ENCODE measurements around the gene NT5DC3. TPM values are rescaled to one million over a fixed set of nuclear protein-coding genes. Genes with fewer than 3 reads are reported as not detected.

The NT5DC3 gene
- polyA plus RNA-seq, 6 donors from 2014 or later, result 0.96 to 4.4 (median 1.9) TPM

DNA sequence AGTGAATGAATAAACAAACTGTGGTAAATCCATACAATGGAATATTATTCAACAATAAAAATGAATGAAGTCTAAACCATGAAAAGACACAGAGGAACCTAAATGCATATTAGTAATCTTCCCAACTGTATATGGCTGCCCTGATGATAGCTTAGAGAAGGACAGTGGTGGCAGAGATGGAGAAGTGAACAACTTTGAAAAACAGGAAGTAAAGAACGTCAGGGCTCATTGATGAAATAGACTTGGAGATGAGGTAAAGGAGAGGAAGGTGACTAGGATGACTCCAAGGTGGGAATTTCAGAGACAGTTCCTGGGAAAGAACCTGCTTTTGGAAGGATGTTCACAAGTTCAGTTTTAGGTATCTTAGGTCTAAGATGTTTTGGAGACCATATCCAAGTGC is 36.3 kb upstream of the NT5DC3 start:
- Mint-ChIP-seq H3K27me3 (peaks cover 0 to 13% (median 5%) of the 10 kb centered on the region in 3 donors), H3K9me3 (no peaks in the 10 kb centered on the region), H3K4me1 (peaks cover 13 to 27% (median 25%) of the 10 kb centered on the region in 3 donors), H3K27ac (peak overlapping the region in 1 of 6 donors; percentile 0), H3K36me3 (peaks cover 0 to 5% of the 10 kb centered on the region in 2 donors), H3K4me3 (no peak overlapping the region)
- DNase-seq (no peak), ATAC-seq (ENCODE audit: low read depth in 2 of 2) (peak; percentile 42 to 60)

GRCh38 chr12:103875666-103876065 is 34.6 kb upstream of the NT5DC3 start:
- Mint-ChIP-seq H3K4me1 (peaks cover 4 to 18% (median 16%) of the 10 kb centered on the region in 3 donors), H3K27me3 (peaks cover 0 to 7% (median 0%) of the 10 kb centered on the region in 3 donors), H3K4me3 (no peak overlapping the region), H3K27ac (no peak overlapping the region), H3K36me3 (peaks cover 0 to 5% of the 10 kb centered on the region in 2 donors), H3K9me3 (no peaks in the 10 kb centered on the region)
- ATAC-seq (ENCODE audit: low read depth in 2 of 2) (no peak), DNase-seq (no peak)

GRCh38 chr12:103868215-103868614 is 27.2 kb upstream of the NT5DC3 start:
- Mint-ChIP-seq H3K27me3 (no peaks in the 10 kb centered on the region), H3K27ac (no peak overlapping the region), H3K4me1 (no peaks in the 10 kb centered on the region), H3K36me3 (peaks cover 0 to 5% of the 10 kb centered on the region in 2 donors), H3K4me3 (no peak overlapping the region), H3K9me3 (no peaks in the 10 kb centered on the region)
- ATAC-seq (ENCODE audit: low read depth in 2 of 2), result no peak
- DNase-seq, result no peak

DNA sequence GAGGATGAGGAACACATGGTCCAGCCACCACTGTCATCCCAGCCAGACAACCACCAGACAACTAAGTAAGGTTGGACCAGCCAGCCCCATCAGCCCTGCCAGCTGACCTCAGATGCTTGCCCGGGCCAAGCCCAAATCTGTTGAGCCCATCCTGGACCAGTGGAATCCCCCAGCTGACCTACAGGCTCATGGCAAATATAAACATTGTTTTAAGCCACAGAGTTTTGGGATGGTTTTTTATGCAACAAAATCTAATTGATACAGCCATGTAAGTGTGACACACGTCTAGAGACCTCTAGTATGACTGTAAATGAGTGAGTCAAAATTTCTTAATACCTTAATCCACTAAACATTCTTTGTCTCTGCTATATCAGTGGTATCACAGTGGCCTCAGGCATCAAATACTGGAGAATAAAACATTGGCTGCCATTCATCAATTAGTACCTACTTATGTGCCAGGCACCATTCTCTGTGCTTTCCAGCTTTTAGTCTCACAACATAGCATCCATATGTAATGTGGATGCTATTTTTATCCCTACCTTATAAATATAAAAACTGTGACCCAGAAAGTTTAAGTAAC is 24.2 kb upstream of the NT5DC3 start:
- no peaks in the 10 kb centered on the region for H3K9me3 Mint-ChIP-seq
- H3K4me3 Mint-ChIP-seq, result no peak overlapping the region
- no peak for DNase-seq
- no peaks in the 10 kb centered on the region for H3K27me3 Mint-ChIP-seq
- no peaks in the 10 kb centered on the region for H3K4me1 Mint-ChIP-seq
- no peak overlapping the region for H3K27ac Mint-ChIP-seq
- no peaks in the 10 kb centered on the region for H3K36me3 Mint-ChIP-seq
- ATAC-seq (ENCODE audit: low read depth in 2 of 2), result no peak

GRCh38 chr12:103864710-103865109 is 23.7 kb upstream of the NT5DC3 start:
- Mint-ChIP-seq H3K36me3 (no peaks in the 10 kb centered on the region), H3K4me3 (no peak overlapping the region), H3K27me3 (no peaks in the 10 kb centered on the region), H3K9me3 (no peaks in the 10 kb centered on the region), H3K4me1 (no peaks in the 10 kb centered on the region), H3K27ac (peak overlapping the region in 1 of 6 donors; percentile 70)
- ATAC-seq (ENCODE audit: low read depth in 2 of 2) (no peak), DNase-seq (no peak)

GRCh38 chr12:103858953-103859601 is 18.0 kb upstream of the NT5DC3 start:
- H3K9me3 Mint-ChIP-seq, result no peaks in the 10 kb centered on the region
- ATAC-seq (ENCODE audit: low read depth in 2 of 2), result no peak
- H3K36me3 Mint-ChIP-seq, result no peaks in the 10 kb centered on the region
- H3K4me3 Mint-ChIP-seq, result no peak overlapping the region
- no peaks in the 10 kb centered on the region for H3K27me3 Mint-ChIP-seq
- no peaks in the 10 kb centered on the region for H3K4me1 Mint-ChIP-seq
- no peak for DNase-seq
- no peak overlapping the region for H3K27ac Mint-ChIP-seq

DNA sequence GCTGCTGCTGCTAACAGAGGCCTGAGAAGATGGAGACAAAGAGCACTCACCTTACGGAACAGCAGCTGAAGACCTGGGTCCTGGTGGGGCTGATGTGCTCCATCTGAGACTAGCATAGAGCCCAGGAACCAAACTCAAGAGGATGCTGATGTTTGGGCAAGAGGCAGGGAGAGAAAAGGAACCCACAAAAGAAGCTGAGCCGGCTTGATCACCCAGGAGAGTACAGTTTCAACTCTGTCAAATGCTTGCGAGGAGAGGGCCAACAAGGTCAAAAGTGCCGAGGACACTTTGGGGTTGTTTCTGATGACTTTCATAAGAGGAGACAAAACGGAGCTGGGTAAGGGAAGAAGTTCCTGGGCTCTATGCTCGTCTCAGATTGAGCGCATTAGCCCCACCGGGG is 17.3 kb upstream of the NT5DC3 start:
- Mint-ChIP-seq H3K27me3 (no peaks in the 10 kb centered on the region), H3K4me1 (no peaks in the 10 kb centered on the region), H3K9me3 (no peaks in the 10 kb centered on the region), H3K4me3 (peak overlapping the region in 1 of 8 donors; percentile 24), H3K36me3 (no peaks in the 10 kb centered on the region), H3K27ac (no peak overlapping the region)
- ATAC-seq (ENCODE audit: low read depth in 2 of 2) (no peak), DNase-seq (no peak)

DNA sequence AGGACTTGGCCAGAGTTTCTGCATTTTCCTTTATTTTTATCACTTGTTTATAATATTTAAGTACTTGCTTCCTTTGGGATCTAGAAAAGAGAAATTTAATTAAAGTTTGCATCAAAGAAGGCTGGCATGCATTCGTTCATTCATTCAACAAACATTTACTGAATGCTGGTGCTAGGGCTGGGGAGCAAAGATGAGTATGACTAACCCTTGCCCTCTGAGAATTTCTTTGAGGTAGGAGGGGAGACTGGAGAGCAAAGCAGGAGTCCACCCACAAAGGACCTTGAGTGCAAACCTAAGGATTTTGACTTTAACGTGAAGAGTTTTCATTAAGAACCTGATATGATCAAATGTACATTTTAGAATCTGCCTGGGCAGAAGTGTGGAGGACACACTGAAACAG is 16.1 kb upstream of the NT5DC3 start:
- H3K27me3 Mint-ChIP-seq, result peaks cover 0 to 6% (median 0%) of the 10 kb centered on the region in 3 donors
- peak overlapping the region in 1 of 6 donors; percentile 37 for H3K27ac Mint-ChIP-seq
- no peaks in the 10 kb centered on the region for H3K4me1 Mint-ChIP-seq
- H3K4me3 Mint-ChIP-seq, result no peak overlapping the region
- no peaks in the 10 kb centered on the region for H3K9me3 Mint-ChIP-seq
- ATAC-seq (ENCODE audit: low read depth in 2 of 2) (no peak), DNase-seq (no peak)
- no peaks in the 10 kb centered on the region for H3K36me3 Mint-ChIP-seq

DNA sequence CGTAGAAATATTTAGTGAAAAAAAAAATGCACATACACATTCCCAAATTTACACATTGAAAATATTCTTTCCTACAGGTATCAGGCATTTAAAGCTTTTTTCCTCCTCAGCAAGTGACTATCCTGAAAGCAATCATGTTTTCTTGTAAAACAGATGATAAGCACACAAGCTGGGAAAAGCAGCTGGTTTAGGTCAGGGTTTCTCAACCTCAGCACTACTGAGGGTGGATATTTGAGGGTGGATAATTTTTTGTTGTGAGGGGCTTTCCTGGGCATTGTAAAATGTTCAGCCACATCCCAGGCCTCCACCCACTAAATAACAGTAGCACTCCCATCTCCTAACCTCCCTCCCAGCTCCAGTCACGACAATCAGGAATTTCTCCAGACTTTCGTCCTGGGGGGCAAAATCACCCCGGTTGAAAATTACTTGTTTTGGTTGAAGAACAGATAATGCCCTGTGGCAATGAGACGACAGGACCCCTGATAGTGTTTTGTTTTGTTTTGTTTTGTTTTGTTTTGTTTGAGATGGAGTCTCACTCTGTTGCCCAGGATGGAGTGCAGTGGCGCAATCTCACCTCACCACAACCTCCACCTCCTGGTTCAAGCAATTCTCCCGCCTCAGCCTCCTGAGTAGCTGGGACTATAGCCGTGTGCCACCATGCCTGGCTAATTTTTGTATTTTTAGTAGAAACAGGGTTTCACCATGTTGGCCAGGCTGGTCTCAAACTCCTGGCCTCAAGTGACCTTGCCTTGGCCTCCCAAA is 15.0 kb upstream of the NT5DC3 start:
- Mint-ChIP-seq H3K27me3 (peaks cover 0 to 6% (median 0%) of the 10 kb centered on the region in 3 donors), H3K27ac (no peak overlapping the region), H3K9me3 (no peaks in the 10 kb centered on the region), H3K36me3 (no peaks in the 10 kb centered on the region), H3K4me1 (no peaks in the 10 kb centered on the region), H3K4me3 (no peak overlapping the region)
- DNase-seq (no peak), ATAC-seq (ENCODE audit: low read depth in 2 of 2) (no peak)

GRCh38 chr12:103855036-103855712 is 14.1 kb upstream of the NT5DC3 start:
- DNase-seq (no peak), ATAC-seq (ENCODE audit: low read depth in 2 of 2) (no peak)
- H3K4me1 Mint-ChIP-seq, result no peaks in the 10 kb centered on the region
- no peaks in the 10 kb centered on the region for H3K36me3 Mint-ChIP-seq
- peaks cover 0 to 6% (median 4%) of the 10 kb centered on the region in 3 donors for H3K27me3 Mint-ChIP-seq
- H3K27ac Mint-ChIP-seq, result no peak overlapping the region
- H3K9me3 Mint-ChIP-seq, result no peaks in the 10 kb centered on the region
- no peak overlapping the region for H3K4me3 Mint-ChIP-seq

GRCh38 chr12:103854372-103854973 is 13.4 kb upstream of the NT5DC3 start:
- Mint-ChIP-seq H3K27me3 (peaks cover 0 to 6% (median 4%) of the 10 kb centered on the region in 3 donors), H3K9me3 (peaks cover 0 to 4% (median 0%) of the 10 kb centered on the region in 7 donors)

GRCh38 chr12:103852498-103852997 is 11.5 kb upstream of the NT5DC3 start:
- H3K4me1 Mint-ChIP-seq, result no peaks in the 10 kb centered on the region
- H3K9me3 Mint-ChIP-seq, result peaks cover 0 to 5% (median 0%) of the 10 kb centered on the region in 7 donors
- peaks cover 0 to 6% (median 4%) of the 10 kb centered on the region in 3 donors for H3K27me3 Mint-ChIP-seq
- H3K36me3 Mint-ChIP-seq, result no peaks in the 10 kb centered on the region
- DNase-seq, result no peak
- H3K4me3 Mint-ChIP-seq, result no peak overlapping the region
- no peak for ATAC-seq (ENCODE audit: low read depth in 2 of 2)
- peak overlapping the region in 1 of 6 donors; percentile 7 for H3K27ac Mint-ChIP-seq

More at GRCh38 chr12:103854372-103854973, 13.4 kb upstream of the NT5DC3 start:
- Mint-ChIP-seq H3K27ac (no peak overlapping the region), H3K4me1 (no peaks in the 10 kb centered on the region), H3K4me3 (no peak overlapping the region), H3K36me3 (no peaks in the 10 kb centered on the region)
- DNase-seq (no peak), ATAC-seq (ENCODE audit: low read depth in 2 of 2) (no peak)

- no peaks in the 10 kb centered on the region for H3K36me3 Mint-ChIP-seq
- no peak overlapping the region for H3K27ac Mint-ChIP-seq
These were observed 10.1 kb upstream of the NT5DC3 start for GRCh38 chr12:103851127-103851526.

More at GRCh38 chr12:103851127-103851526, 10.1 kb upstream of the NT5DC3 start:
- Mint-ChIP-seq H3K9me3 (peaks cover 0 to 5% (median 0%) of the 10 kb centered on the region in 7 donors), H3K4me1 (no peaks in the 10 kb centered on the region), H3K4me3 (no peak overlapping the region), H3K27me3 (peaks cover 0 to 6% (median 4%) of the 10 kb centered on the region in 3 donors)
- DNase-seq, result no peak
- no peak for ATAC-seq (ENCODE audit: low read depth in 2 of 2)
